Uterus (tissue), 2 donors: Measurements from ENCODE around the gene STK39.

Source experiments
- POLR2A ChIP-seq, 2 donors: fragments of 450-650 bp; IDR thresholded peaks; one replicate each; pipeline ENCODE4 v1.6.1; 2016; ENCODE audit warnings: antibody characterized with exemption in 2 of 2, mild to moderate bottlenecking in 1 of 2, moderate library complexity in 1 of 2
- TF ChIP-seq, protein P1 (sequence below), 4 experiments: fragments of 200-600 bp in 2 of 4; fragments of 450-650 bp in 2 of 4; sonication (generic) in 2 of 4; IDR thresholded peaks; one replicate each; pipeline ENCODE4 v1.5.1; 2016 to 2019; ENCODE audit warnings: antibody characterized with exemption in 4 of 4, mild to moderate bottlenecking in 2 of 4, moderate library complexity in 1 of 4

DNA sequence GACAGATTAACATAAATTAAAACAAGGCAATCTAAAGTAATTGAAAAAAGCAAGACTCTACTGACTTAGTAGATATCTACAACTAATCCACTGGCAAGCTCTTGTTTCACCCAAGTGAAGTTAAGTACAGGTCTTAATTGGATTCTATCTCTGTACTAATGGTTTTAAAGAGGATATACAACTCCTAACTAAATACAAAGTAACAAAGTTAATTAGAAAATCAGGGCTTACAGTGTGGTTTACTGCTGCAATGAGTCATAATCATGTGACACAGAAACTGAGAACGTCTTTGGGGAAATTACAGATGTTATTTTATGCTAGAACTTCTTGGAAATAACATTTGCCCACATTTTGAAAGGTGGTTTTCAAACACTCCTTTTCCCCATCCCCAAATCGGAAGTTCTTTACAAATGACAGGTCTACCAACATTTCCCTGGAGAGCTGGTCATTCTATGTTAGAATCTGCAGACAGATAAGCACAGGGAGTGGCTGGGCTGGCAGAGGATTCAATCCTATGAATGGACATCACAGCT is 245.3 kb downstream of the STK39 start:
- TF ChIP-seq, protein P1, sequence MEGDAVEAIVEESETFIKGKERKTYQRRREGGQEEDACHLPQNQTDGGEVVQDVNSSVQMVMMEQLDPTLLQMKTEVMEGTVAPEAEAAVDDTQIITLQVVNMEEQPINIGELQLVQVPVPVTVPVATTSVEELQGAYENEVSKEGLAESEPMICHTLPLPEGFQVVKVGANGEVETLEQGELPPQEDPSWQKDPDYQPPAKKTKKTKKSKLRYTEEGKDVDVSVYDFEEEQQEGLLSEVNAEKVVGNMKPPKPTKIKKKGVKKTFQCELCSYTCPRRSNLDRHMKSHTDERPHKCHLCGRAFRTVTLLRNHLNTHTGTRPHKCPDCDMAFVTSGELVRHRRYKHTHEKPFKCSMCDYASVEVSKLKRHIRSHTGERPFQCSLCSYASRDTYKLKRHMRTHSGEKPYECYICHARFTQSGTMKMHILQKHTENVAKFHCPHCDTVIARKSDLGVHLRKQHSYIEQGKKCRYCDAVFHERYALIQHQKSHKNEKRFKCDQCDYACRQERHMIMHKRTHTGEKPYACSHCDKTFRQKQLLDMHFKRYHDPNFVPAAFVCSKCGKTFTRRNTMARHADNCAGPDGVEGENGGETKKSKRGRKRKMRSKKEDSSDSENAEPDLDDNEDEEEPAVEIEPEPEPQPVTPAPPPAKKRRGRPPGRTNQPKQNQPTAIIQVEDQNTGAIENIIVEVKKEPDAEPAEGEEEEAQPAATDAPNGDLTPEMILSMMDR (IDR thresholded peaks at IDR 0.05), result no peak
- TF ChIP-seq POLR2A (IDR thresholded peaks at IDR 0.05), result no peak
